Adrenal gland (tissue), 12 donors: ENCODE results near the gene MDM1. TPM values are rescaled to one million over a fixed set of nuclear protein-coding genes. Genes with fewer than 3 reads are reported as not detected.
A peak's percentile ranks its signal among the peaks of the same experiment; 100 is the strongest.

Source experiments
- DNase-seq, 7 donors: peaks; one replicate each; pipeline ENCODE4 v3.0.0-alpha.2; 2019 to 2020
- H3K27ac ChIP-seq, 5 donors: fragments of 200-600 bp; sonication (generic) in 4 of 5; 1 replicate in 3 of 5; 2 replicates in 2 of 5; pipeline versions ENCODE4 v1.5.1 to v1.8.0; 2016 to 2020; ENCODE audit warnings: mild to moderate bottlenecking in 1 of 5
- H3K27me3 ChIP-seq: fragments of 200-600 bp; 2 replicates; pipeline ENCODE4 v1.8.0; 2021
- H3K36me3 ChIP-seq, 2 donors: fragments of 200-600 bp; replicated peaks in 1 of 2; 1 replicate in 1 of 2; 2 replicates in 1 of 2; pipeline versions ENCODE4 v1.5.1 to v1.8.0; 2018 to 2022
- H3K4me1 ChIP-seq, 2 donors: fragments of 200-600 bp; replicated peaks in 1 of 2; 1 replicate in 1 of 2; 2 replicates in 1 of 2; pipeline versions ENCODE4 v1.5.1 to v1.8.0; 2018 to 2021
- H3K4me3 ChIP-seq, 4 donors: fragments of 200-600 bp; sonication (generic) in 3 of 4; one replicate each; pipeline ENCODE4 v1.5.1; 2016 to 2018
- H3K9me3 ChIP-seq, 3 donors: fragments of 200-600 bp; sonication (generic) in 1 of 3; replicated peaks in 1 of 3; 1 replicate in 2 of 3; 2 replicates in 1 of 3; pipeline versions ENCODE4 v1.5.1 to v1.8.0; 2016 to 2021
- CTCF ChIP-seq, 6 experiments: fragments of 450-650 bp in 4 of 6; fragments of 200-600 bp in 2 of 6; sonication (generic) in 1 of 6; IDR thresholded peaks; 1 replicate in 5 of 6; 2 replicates in 1 of 6; pipeline versions ENCODE4 v1.5.1 to v1.8.0; 2016 to 2021; ENCODE audit warnings: antibody characterized with exemption in 6 of 6, mild to moderate bottlenecking in 2 of 6, moderate library complexity in 1 of 6
- POLR2A ChIP-seq, 2 donors: fragments of 450-650 bp; IDR thresholded peaks; one replicate each; pipeline ENCODE4 v1.6.1; 2017; ENCODE audit warnings: antibody characterized with exemption in 2 of 2, mild to moderate bottlenecking in 2 of 2, moderate library complexity in 1 of 2
- WGBS, 4 donors: extraction: QIAGEN DNeasy Blood & Tissue Kit in 2 of 4; methylation state at CpG; one replicate each; pipeline versions ENCODE4 v1.1.5 to v1.1.7; 2013 to 2017; 5-methylcytosine and 5-hydroxymethylcytosine counted together
- intact Hi-C, 2 donors: fragments of 100-400 bp; cut with DNase I; formaldehyde crosslinking; loops; one replicate each; pipeline versions ENCODE4 v1.14.1 to v1.15.0; 2022 to 2023
- polyA plus RNA-seq, 3 donors: library from polyadenylated mRNA; stranded (reverse); fragments of 200-250 nt in 2 of 3; fragments of 350-450 nt in 1 of 3; fragmentation: Illumina TruSeq in 1 of 3; extraction: RNeasy Lipid Tissue Mini Kit (QIAGEN cat#74804) in 1 of 3; gene quantifications; one replicate each; pipeline ENCODE4 v1.2.3, GENCODE V29; 2013 to 2014
- total RNA-seq, 9 donors: library from RNA; depleted of rRNA in 4 of 9; stranded (reverse); fragments of >200 nt in 4 of 9; fragments of 120-200 nt in 1 of 9; fragmentation: NEBNext Ultra II Directional in 1 of 9; extraction: Animal tissue kit (Norgen Biotek cat#: 25700) in 1 of 9; gene quantifications; one replicate each; pipeline versions ENCODE4 v1.1.0 to v1.2.4, GENCODE V29; 2013 to 2023
- donor health status: healthy with polysubstance abuse.
- donor health status: Bipolar disorder and iron deficiency.
- donor health status: DM: yes; HTN: yes; CAD: no.
- donor health status: DM: no; HTN: no; CAD: no.
- donor health status: DM: no; HTN: no; CAD: no.
- donor health status: DM: yes; HTN: yes; CAD: no.

MDM1 gene
- total and polyA plus RNA-seq, 12 donors = 6.5 to 19.4 (median 10.5) TPM

GRCh38 chr12:68367116-68367515, 35.0 kb upstream of the MDM1 start:
- no peak for TF ChIP-seq CTCF (IDR thresholded peaks at IDR 0.05)
- no peak for TF ChIP-seq POLR2A (IDR thresholded peaks at IDR 0.05)
- no peak for DNase-seq
- intact Hi-C loops = loop anchor here in 1 of 2 donors (10.0 kb wide), 1 partner anchor 318 kb away; the partner anchor contains the start of gene NUP107
- Histone ChIP-seq H3K27me3 (no peaks in the 10 kb centered on the region), H3K36me3 (no peaks in the 10 kb centered on the region), H3K27ac (no peak overlapping the region), H3K9me3 (no peaks in the 10 kb centered on the region), H3K4me1 (peaks cover 6 to 13% of the 10 kb centered on the region in 2 donors), H3K4me3 (no peak overlapping the region)
- 42 to 83% (median 55%) methylated on average over 1 of the region's 1 CpG for WGBS, 4 donors

DNA sequence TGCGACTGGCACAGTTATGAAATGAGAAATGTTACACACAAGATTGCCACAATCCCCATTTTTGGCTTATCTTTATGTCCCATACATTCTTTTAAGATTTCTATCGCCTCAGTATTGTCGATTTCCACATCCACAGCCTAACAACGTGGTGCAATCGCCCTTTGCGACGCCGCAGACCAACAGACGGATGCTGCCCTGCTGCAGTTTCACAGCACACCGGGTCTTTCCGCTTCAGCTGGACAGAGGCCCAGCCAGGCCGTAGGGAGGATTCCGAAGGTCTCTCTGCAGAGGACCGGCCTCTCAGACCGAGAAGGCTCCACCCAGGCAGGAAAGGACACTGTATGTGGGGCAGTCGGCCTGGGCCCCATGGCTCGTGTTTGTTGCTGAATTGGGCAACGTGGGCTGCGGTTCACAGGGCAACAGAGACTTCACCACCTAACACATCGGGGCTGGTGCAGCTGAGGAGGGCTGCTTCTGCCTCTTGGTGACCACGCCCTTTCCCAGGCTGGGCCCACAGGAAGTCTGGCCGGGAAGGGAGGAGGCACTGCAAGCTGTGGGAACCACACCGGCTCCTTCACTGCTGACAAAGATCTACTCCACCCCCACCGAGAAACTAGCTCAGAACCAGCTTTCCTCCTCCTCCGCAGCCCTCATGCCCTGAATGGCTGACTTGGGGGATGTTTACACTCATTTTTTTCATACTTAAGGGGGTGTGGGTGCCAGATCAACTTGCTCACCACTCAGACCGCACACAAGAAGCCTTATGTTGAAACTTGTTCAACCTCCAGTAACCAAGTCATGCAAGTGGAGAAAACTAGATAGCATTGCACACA, 32.9 kb upstream of the MDM1 start:
- Histone ChIP-seq H3K27me3 (no peaks in the 10 kb centered on the region), H3K4me3 (peak overlapping the region in 2 of 4 donors; percentile 5 to 42), H3K9me3 (no peaks in the 10 kb centered on the region), H3K4me1 (peaks cover 6 to 13% of the 10 kb centered on the region in 2 donors), H3K27ac (peak overlapping the region; percentile 44 to 94 (median 78)), H3K36me3 (no peaks in the 10 kb centered on the region)
- TF ChIP-seq POLR2A (IDR thresholded peaks at IDR 0.05) = peak; percentile 41 to 76
- no peak for TF ChIP-seq CTCF (IDR thresholded peaks at IDR 0.05)
- WGBS, 4 donors = 8 to 9% (median 8%) methylated on average over 16 to 26 of the region's 26 CpGs
- intact Hi-C loops = loop anchor here in 1 of 2 donors (5.0 to 10.0 kb wide), 2 partner anchors 247 to 320 kb away; partner anchors contain the start of genes NUP107 and RAP1B
- peak; percentile 77 to 95 (median 93) for DNase-seq

GRCh38 chr12:68364328-68364727, 32.2 kb upstream of the MDM1 start:
- H3K4me1 ChIP-seq = peaks cover 6 to 15% of the 10 kb centered on the region in 2 donors
- 67 to 73% (median 70%) methylated on average over 3 of the region's 3 CpGs for WGBS, 4 donors
- intact Hi-C loops = loop anchor here in 1 of 2 donors (5.0 to 10.0 kb wide), 2 partner anchors 248 to 320 kb away; partner anchors contain the start of genes NUP107 and RAP1B
- no peak for DNase-seq
- TF ChIP-seq POLR2A (IDR thresholded peaks at IDR 0.05) = no peak
- TF ChIP-seq CTCF (IDR thresholded peaks at IDR 0.05) = no peak
- H3K27me3 ChIP-seq = no peaks in the 10 kb centered on the region
- H3K36me3 ChIP-seq = no peaks in the 10 kb centered on the region
- H3K9me3 ChIP-seq = no peaks in the 10 kb centered on the region
- peak overlapping the region in 4 of 5 donors; percentile 76 to 94 (median 80) for H3K27ac ChIP-seq
- H3K4me3 ChIP-seq = peak overlapping the region in 1 of 4 donors; percentile 42

DNA sequence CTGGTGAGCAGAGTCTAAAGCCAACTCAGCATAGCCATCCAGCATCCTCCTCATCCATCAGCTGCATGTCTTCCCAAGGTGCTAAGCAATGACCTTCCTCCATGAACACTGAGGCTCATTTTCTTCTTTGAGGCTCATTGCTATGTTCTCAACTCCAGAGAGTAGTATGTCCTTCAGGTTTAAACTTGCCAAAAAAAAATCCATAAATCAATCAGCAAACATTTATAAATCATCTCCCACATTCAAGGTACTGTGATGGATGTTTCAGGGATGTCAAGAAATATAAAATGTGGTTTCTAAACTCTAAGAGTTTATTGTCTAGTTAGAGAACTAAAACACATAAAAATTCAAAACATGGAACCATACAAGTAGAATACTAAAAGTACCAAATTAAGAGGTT, 29.8 kb upstream of the MDM1 start:
- intact Hi-C loops = loop anchor here in 1 of 2 donors (5.0 to 10.0 kb wide), 2 partner anchors 250 to 323 kb away; partner anchors contain the start of genes NUP107 and RAP1B
- no peak for DNase-seq
- Histone ChIP-seq H3K4me1 (peaks cover 10 to 24% of the 10 kb centered on the region in 2 donors), H3K9me3 (no peaks in the 10 kb centered on the region), H3K27ac (no peak overlapping the region), H3K36me3 (no peaks in the 10 kb centered on the region), H3K4me3 (no peak overlapping the region), H3K27me3 (no peaks in the 10 kb centered on the region)
- TF ChIP-seq POLR2A (IDR thresholded peaks at IDR 0.05) = no peak
- TF ChIP-seq CTCF (IDR thresholded peaks at IDR 0.05) = no peak
